AML-193 (cell line): ENCODE data around the gene DYNC1H1.

Experiments
- DNase-seq, 2 experiments: peaks; one replicate each; lab custom pipeline; 2025; lab: John Stamatoyannopoulos, UW

DYNC1H1 gene

GRCh38 chr14:101944451-101944850 is 19.9 kb upstream of the DYNC1H1 start:
- DNase-seq = no peak

- no peak for DNase-seq
Observed at GRCh38 chr14:101945171-101945570, 19.2 kb upstream of the DYNC1H1 start.

- no peak for DNase-seq
Observed at GRCh38 chr14:101947577-101947903, 16.8 kb upstream of the DYNC1H1 start.

- DNase-seq = peak; percentile 95 to 96
Observed at GRCh38 chr14:101947904-101948665, 16.3 kb upstream of the DYNC1H1 start.

- no peak for DNase-seq
Observed at GRCh38 chr14:101948666-101949216, 15.6 kb upstream of the DYNC1H1 start.

- DNase-seq = no peak
Observed at GRCh38 chr14:101950100-101950499, 14.3 kb upstream of the DYNC1H1 start.

GRCh38 chr14:101950516-101951215 is 13.7 kb upstream of the DYNC1H1 start:
- DNase-seq = no peak

GRCh38 chr14:101953151-101953550 is 11.2 kb upstream of the DYNC1H1 start:
- DNase-seq = no peak

GRCh38 chr14:101954501-101954900 is 9.9 kb upstream of the DYNC1H1 start:
- no peak for DNase-seq

- DNase-seq = no peak
Observed at GRCh38 chr14:101955695-101956161, 8.6 kb upstream of the DYNC1H1 start.

GRCh38 chr14:101956179-101956885 is 8.0 kb upstream of the DYNC1H1 start:
- DNase-seq = no peak

GRCh38 chr14:101957406-101958234 is 6.8 kb upstream of the DYNC1H1 start:
- no peak for DNase-seq

- DNase-seq = no peak
Observed at GRCh38 chr14:101958418-101959180, 5.8 kb upstream of the DYNC1H1 start.

- no peak for DNase-seq
Observed at GRCh38 chr14:101959277-101959676, 5.1 kb upstream of the DYNC1H1 start.

- peak in 1 of 2 experiments; percentile 13 for DNase-seq
Observed at GRCh38 chr14:101960225-101960624, 4.1 kb upstream of the DYNC1H1 start.

GRCh38 chr14:101961011-101961721 is 3.2 kb upstream of the DYNC1H1 start:
- peak; percentile 76 to 77 for DNase-seq

- no peak for DNase-seq
Observed at GRCh38 chr14:101961746-101962502, 2.4 kb upstream of the DYNC1H1 start.

- DNase-seq = no peak
Observed at GRCh38 chr14:101962503-101962874, 1.9 kb upstream of the DYNC1H1 start.

GRCh38 chr14:101963052-101963451 is 1.3 kb upstream of the DYNC1H1 start:
- no peak for DNase-seq
